HG03097 (cell line): ENCODE results near the gene MYH8.

ENCODE experiments used
- ATAC-seq: cut with Tn5 transposase; IDR thresholded peaks from one replicate; pipeline ENCODE4 v1.9.1; 2021; ENCODE audit not compliant: unreplicated experiment, low FRiP score

The MYH8 gene

DNA sequence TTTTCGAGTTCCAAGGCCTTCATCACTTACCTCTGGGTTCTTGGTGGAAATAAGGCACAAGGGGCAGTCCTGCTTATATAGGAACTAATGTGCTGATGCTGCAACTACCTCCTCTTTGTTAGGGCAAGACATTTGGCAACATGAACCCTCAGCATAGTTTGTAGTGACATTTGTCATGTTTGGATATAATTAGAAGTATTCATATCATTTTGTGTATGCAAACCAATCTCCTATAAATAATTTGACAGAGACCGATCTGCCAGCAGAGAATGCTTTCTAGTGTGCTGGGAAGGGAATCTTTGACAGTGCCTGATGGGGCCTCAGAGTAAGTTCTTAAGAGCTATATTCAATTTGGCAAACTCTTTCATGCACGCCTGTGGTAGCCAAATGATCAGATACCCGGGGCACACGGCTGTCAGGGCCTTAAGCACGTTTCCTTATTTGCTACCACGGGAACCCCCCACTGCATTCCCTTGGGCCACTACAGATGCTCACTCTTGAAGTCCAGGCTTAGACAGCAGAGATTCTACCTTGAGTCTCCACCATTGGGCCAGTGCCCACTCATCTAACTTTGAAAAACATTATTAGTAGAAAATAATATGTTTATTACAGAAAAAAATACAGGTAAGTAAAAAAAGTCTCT lies at the start of gene MYH8:
Gene MYH8, minus strand, starts transcription at position 51 of the 643 bp plus-strand sequence. CDS start 1,723 bp downstream, outside the sequence.
- ATAC-seq, result no peak

DNA sequence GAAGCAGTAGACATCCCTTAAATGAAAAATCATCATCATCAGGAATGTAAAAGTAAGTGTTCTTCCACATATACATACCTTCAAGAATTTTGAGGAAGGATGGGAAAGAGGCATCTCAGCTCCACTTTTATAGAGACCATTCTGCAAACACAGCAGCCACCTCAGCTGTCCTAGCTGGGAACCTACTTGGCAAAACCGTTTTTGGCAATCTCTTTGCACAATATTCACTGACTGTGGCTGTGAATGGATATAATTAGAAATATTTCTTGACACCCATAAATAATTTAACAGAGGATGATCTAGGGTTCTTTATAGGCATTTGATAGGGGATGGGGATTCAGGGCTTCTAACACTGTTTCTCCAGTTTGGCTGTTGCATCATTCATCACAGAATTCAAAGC lies 47.7 kb upstream of the MYH8 start, which contains the start of gene MYH4:
Gene MYH4, minus strand, starts transcription at position 101 of the 400 bp plus-strand sequence. CDS start 2,814 bp downstream, outside the sequence.
- ATAC-seq, result no peak

DNA sequence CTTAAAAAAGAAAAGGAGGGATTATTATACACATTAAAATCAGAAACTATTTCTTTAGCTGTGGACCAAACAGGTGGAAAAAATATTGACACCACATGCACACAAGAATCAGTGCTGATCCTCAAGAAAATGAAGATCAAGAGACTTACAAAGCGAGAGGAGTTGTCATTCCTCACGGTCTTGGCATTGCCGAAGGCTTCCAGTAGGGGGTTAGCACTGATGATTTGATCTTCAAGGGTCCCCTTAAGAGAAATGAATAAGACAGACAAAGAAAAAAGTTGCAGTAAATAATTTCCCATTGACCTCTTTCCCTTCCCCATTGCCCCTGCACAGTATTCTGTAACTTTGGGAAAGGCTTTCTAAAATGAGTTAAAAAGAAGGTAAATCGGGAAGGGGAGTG lies 41.7 kb upstream of the MYH8 start:
- no peak for ATAC-seq

GRCh38 chr17:10460062-10460461 lies 38.3 kb upstream of the MYH8 start:
- no peak for ATAC-seq

DNA sequence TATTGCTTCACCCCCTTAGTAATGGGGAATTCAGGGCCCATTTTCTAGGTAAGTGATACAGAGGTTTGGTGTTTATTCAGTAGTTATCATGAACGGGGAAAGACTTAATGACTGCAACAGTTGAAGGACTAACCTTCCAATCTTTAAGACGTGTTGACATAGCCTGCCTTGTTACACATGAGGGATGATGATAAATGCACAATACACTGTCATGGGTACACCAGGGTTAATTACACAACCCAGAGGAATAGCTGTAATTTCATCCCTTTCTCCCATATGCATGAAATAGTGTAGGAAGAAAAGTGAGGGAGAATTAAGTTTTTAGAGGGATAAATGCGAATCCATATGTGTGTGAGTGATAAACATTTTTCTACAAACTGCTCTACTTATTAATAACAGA lies 37.0 kb upstream of the MYH8 start:
- ATAC-seq, result no peak

- no peak for ATAC-seq
Observed at GRCh38 chr17:10457952-10458351, 36.2 kb upstream of the MYH8 start.

DNA sequence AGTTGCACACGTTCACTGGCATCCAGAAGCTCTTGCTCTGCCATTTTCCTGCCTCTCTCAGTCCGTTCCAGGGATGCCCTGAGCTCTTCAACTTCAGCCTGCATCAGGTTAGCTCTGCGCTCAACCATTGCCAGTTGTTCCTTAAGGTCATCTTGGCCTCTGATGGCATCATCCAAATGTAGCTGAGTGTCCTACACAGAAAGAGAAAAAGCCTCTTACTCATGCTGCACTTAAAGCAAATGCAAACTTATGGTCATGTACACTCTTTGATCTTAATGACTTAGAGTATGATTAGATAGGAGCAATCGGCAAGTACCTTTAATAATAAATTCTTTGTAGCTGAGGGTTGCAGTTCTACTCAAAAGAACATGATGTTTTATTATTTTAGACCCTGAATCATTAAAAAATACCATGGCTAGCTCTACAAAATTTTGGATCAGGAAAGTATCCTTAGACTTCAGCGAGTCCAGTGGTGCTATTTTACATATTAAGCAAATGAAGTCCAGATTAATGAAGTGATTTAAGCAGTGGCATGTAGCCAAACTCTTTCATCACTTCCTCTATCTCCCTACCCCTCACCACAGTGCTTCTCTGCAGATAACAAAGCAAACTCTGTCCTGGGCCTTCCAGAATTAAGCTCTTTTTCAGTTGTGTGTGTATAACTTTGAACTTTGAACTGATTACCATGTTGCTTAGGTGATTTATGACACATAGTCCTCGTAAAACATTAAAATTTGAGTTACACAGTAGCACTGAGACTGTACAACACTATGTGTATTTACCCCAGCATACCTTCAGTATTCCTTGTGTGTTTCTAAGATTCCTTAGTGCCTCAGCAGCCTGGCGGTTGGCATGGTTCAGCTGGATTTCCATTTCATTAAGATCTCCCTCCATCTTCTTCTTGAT lies 25.5 kb upstream of the MYH8 start:
- ATAC-seq, result no peak

DNA sequence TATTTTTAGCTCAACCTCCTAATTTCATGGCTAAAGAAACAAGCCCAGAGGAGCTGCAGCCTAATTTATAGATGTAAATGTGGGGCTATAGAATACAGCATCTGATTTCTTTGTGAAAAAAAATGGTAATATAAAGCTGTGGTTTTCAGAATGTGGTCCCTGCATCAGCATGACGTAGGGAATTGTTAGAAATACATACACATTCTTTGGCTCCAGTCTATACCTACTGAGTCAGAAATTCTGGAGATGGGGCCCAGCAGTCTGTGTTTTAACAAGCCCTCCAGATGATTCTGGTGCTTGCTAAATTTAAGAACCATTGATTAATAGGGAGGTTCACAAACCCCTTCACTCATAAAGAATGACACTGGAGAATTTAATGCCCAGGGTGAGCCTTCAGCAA lies 18.1 kb upstream of the MYH8 start:
- ATAC-seq, result no peak

DNA sequence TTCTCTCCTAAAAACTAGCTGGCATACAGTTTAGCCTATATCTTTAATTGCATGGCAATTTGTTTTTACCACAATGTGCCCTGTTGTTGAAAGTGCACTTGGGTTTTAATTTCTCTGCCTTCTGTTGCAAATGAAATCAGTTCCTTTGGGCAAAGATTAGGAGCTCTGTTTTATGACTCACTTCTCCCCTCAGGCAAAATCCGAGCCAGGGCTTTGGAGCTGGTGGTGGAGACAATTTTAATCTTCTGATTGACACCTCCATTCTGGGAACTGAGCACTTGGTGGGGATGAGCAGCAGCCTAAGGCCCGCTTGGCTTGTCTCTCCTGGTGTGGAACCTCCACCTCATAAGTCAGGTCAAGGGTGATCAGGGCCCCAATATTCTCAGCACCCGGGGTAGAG lies 13.3 kb upstream of the MYH8 start:
- ATAC-seq, result no peak

GRCh38 chr17:10429421-10430045 lies 7.8 kb upstream of the MYH8 start:
- ATAC-seq, result no peak

GRCh38 chr17:10428781-10429180 lies 7.0 kb upstream of the MYH8 start:
- no peak for ATAC-seq

DNA sequence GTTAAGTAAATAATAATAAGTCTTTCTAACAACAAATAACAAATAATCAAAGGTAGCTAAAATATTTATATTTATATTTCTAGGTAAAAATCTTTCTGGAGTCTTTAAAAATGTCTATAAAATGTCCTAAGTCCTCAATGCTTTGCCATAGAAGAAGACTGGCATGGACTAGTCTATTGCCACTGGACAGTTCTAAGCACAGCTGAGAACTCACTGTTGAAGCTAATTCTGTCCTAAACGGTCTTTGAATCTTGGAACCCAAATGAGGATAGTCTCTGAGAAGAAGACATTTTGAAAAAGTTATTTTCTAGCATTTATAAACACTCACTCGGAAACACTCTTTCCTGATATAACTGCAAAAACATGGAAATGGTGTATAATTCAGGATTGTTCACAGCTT lies 539 bp downstream of the MYH8 start:
- no peak for ATAC-seq

DNA sequence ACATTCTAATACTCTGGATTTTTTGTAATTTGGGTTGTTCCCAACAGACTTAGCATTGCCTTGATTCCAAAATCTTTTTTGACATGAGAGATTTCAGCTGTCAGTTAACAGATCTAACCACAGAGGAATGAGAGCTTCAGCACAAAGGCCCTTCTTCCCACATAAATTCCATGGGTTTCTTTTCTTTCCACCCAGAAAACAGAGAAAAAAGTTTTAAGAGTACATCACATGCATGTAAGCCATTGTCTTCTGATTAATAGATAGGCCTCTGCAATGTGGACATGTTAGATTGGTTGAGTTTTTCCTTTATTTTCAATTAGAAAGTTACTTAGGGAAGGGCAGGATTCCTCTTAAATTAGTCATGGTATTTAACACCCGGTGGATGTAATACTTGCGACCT lies 939 bp downstream of the MYH8 start:
- ATAC-seq, result no peak

- ATAC-seq, result no peak
Observed at GRCh38 chr17:10417431-10417830, 4.3 kb downstream of the MYH8 start.

DNA sequence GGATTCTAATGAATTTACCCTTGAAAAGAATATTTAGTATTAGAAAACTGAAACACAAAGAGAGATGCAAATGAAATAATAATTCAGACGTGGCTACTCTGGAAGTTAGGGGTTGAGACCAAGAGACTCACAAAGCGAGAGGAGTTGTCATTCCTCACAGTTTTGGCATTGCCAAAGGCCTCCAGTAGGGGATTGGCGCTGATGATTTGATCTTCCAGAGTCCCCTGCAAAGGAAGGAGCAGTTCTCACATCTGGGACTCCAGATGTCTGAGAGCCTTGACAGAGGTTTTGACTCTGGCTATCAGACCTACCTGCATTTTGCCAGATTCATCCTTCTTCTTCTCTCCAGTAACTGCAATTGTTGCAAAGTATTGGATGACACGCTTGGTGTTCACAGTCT lies 6.6 kb downstream of the MYH8 start:
- ATAC-seq, result no peak

DNA sequence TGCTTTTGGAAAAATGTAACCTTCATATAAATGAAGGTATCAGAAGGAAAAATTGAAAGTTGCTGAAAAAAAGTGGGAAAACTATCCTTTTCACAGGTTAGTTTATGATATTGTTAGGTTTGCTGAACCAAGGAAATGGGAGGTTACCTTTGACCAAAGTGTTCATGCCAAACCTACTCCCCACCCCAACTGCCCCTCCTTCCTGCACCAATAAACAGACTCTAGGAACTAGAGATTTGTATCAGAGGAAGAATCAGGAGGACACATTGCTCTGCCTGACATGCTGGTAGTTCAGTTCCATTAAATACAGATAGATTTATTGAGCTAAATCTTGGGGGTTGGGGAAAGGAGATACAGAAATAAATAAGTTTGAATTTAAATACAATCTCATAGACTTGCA lies 18.2 kb downstream of the MYH8 start:
- no peak for ATAC-seq

DNA sequence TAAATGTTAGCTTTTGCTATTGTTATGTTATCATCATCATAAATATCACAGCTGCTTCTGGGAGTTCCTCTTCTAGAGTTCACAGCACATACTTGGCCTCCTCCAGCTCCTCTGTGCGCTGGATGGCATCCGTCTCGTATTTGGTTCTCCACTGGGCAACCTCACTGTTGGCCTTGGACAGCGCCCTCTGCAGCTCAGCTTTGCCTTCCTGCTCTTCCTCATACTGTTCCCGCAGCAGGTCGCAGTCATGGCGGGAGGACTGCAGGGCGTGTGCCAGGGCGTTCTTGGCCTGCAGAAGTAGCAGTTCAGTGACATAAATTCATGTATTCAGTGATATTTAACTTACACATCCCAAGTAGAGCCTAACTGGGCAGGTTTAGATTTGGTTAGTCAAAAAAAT lies 23.4 kb downstream of the MYH8 start:
- no peak for ATAC-seq

GRCh38 chr17:10396524-10397163 lies 25.1 kb downstream of the MYH8 start:
- no peak for ATAC-seq

DNA sequence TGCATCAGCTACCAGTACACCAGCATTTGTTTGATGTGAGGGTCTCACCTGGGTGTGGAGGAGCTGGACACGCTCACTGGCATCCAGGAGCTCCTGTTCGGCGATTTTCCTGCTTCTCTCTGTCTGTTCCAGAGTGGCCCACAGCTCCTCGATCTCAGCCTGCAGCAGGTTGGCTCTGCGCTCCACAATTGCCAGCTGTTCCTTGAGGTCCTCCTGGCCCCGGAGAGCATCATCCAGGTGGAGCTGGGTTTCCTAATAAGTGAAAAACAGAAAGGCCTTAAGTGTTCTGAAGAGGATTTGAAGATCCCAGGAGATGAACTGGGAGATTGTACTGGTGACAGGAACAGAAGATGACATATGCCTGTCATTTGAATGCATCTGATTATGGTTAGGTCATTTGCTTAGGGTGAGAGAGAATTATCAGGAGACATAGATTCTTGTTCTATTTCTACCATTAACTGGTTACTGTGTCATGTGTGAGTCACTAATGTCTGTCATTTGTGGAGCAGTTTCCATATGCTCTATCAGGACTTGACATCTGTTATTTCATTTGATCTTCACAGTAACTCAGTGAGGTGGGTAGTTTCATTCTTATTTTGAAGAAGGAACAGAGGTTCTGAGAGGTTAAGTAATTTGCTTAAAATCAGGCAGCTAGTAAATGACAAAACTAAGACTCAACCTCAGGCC lies 27.4 kb downstream of the MYH8 start:
- ATAC-seq, result no peak

DNA sequence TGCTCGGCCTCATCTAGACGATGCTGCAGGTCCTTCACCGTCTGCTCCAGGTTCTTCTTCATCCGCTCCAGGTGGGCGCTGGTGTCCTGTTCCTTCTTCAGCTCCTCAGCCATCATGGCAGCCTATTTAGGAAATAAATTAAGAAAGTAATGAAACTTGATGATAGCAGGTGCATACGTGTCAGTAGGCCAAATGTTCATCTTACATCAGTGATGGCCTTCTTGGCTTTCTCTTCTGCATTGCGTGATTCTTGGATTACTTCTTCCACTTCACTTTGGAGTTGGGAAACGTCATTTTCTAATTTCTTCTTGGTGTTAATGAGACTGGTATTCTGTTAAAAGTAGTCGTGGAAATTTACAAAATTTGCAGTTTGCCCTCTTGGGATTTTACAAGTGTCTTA lies 28.9 kb downstream of the MYH8 start:
- no peak for ATAC-seq
